Glutamatergic neuron (in vitro differentiated cells): ENCODE results near the gene ADH1B. TPM values are rescaled to one million over a fixed set of nuclear protein-coding genes. Genes with fewer than 3 reads are reported as not detected.
"Not testable (repeated sequence)": the region's sequence is repeated elsewhere in the genome, so short reads cannot be mapped to it uniquely, and the experiment has no call there.

Source experiments
- DNase-seq: peaks from one replicate; pipeline ENCODE4 v3.0.0; 2022
- H3K27ac Mint-ChIP-seq: one replicate; pipeline ENCODE4 v1.8.0; 2020; ENCODE audit warnings: mild to moderate bottlenecking, mixed read lengths, inconsistent platforms; ENCODE audit not compliant: unreplicated experiment
- H3K27me3 Mint-ChIP-seq: one replicate; pipeline ENCODE4 v1.8.0; 2020; ENCODE audit warnings: mild to moderate bottlenecking, moderate library complexity, mixed read lengths, inconsistent platforms; ENCODE audit not compliant: unreplicated experiment
- H3K36me3 Mint-ChIP-seq: one replicate; pipeline ENCODE4 v1.8.0; 2020; ENCODE audit warnings: mild to moderate bottlenecking, mixed read lengths, inconsistent platforms; ENCODE audit not compliant: unreplicated experiment
- H3K4me1 Mint-ChIP-seq: one replicate; pipeline ENCODE4 v1.8.0; 2020; ENCODE audit warnings: mild to moderate bottlenecking, low read depth, mixed read lengths, inconsistent platforms; ENCODE audit not compliant: unreplicated experiment
- H3K4me3 Mint-ChIP-seq: one replicate; pipeline ENCODE4 v1.8.0; 2020; ENCODE audit warnings: mild to moderate bottlenecking, mixed read lengths, inconsistent platforms; ENCODE audit not compliant: unreplicated experiment
- H3K9me3 Mint-ChIP-seq: one replicate; pipeline ENCODE4 v1.8.0; 2020; ENCODE audit warnings: mild to moderate bottlenecking, moderate library complexity, mixed read lengths, inconsistent platforms; ENCODE audit not compliant: unreplicated experiment
- long read RNA-seq: library from polyadenylated mRNA; unstranded; transcript quantifications from one replicate; pipeline ENCODE4 v2.0.0, GENCODE V29; 2020; ENCODE audit not compliant: unreplicated experiment
- total RNA-seq: library from RNA; stranded (reverse); fragmentation: NEBNext Ultra II Directional; extraction: Animal tissue kit (Norgen Biotek cat#: 25700); gene quantifications from one replicate; pipeline ENCODE4 v1.2.1, GENCODE V29; 2021; ENCODE audit not compliant: unreplicated experiment
- TF ChIP-seq, protein P1 (sequence below): fragments of 200-600 bp; sonication (generic); IDR thresholded peaks from one replicate; pipeline ENCODE4 v1.5.0; 2021; ENCODE audit not compliant: partially characterized antibody, unreplicated experiment

Gene ADH1B
- not detected for total RNA-seq
- long read RNA-seq: 0 reads

DNA sequence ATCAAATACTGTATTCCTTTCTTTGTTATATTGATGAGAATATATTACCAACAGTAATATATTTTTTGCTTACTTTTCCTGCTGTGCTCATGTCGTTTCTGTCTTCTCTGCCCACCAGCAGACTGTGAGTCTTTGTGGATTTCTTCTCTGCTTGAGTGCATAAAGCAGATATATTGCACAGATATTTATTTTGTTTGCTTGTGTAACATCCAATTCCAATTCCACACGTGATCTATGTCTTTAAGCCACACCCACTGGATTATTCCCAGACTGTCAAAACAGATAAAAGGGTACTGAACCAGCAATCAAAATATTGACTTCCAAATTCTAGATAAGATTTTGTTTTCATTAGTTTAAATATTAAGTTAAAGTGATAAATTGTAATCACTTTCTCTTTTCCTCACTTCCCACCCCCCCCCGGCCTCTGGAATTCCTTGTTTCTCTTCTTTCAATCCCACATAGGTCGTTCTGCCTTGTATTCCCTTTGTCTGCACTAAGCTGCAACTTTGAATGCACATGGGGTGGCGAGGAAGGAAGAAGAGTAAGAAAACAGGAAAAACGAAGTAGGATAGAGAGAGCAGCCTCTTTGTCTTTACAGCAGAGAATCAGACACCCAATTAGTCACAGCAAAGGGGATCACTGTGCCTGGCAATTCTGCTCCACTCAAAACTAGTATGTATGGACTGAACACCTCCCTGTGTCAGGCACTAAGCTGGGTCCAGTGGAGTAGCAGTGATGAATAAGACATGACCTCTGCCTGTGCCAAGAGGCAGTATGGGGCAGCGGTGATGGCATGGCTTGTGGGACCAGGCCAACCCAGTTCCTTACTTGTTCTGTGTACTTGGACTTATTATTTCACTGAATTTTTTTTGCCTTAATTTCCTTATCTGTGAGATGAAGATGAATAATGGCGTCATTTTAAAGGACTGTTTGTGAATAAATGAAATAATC, at the start of gene ADH1B:
TSS of gene ADH1B (minus strand) at position 161 of the 951 bp plus-strand sequence. CDS start at position 91, 70 bp downstream.
- no peaks in the 10 kb centered on the region for H3K9me3 Mint-ChIP-seq
- no peak for DNase-seq
- no peaks in the 10 kb centered on the region for H3K27me3 Mint-ChIP-seq
- no peaks in the 10 kb centered on the region for H3K4me1 Mint-ChIP-seq
- H3K27ac Mint-ChIP-seq: no peak within 1 kb of the TSS
- H3K4me3 Mint-ChIP-seq: no peak within 1 kb of the TSS
- TF ChIP-seq, protein P1, sequence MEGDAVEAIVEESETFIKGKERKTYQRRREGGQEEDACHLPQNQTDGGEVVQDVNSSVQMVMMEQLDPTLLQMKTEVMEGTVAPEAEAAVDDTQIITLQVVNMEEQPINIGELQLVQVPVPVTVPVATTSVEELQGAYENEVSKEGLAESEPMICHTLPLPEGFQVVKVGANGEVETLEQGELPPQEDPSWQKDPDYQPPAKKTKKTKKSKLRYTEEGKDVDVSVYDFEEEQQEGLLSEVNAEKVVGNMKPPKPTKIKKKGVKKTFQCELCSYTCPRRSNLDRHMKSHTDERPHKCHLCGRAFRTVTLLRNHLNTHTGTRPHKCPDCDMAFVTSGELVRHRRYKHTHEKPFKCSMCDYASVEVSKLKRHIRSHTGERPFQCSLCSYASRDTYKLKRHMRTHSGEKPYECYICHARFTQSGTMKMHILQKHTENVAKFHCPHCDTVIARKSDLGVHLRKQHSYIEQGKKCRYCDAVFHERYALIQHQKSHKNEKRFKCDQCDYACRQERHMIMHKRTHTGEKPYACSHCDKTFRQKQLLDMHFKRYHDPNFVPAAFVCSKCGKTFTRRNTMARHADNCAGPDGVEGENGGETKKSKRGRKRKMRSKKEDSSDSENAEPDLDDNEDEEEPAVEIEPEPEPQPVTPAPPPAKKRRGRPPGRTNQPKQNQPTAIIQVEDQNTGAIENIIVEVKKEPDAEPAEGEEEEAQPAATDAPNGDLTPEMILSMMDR: no peak
- H3K36me3 Mint-ChIP-seq: no peaks in the 10 kb centered on the region

DNA sequence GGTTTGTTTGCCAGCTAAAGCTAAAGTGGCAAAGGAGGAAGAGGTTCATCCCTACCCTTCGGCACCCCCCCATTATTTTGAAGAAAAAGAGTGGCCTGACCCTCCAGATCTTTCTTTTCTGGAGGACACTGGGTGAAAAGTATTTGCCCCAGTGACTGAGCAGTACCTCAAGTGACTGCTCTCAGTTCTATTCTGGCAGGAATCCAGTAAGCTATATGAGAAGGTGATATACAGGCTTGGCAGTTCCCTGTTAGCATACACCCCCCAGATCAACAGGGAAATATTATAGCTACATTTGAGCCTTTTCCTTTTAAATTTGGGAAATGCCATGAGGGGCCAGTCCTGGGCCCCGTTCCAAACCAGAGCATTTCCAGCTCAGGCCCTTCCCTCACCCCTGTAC, 46.6 kb upstream of the ADH1B start:
- not testable (repeated sequence) for H3K36me3 Mint-ChIP-seq, H3K4me1 Mint-ChIP-seq, H3K4me3 Mint-ChIP-seq, DNase-seq, H3K27ac Mint-ChIP-seq, H3K9me3 Mint-ChIP-seq, H3K27me3 Mint-ChIP-seq

DNA sequence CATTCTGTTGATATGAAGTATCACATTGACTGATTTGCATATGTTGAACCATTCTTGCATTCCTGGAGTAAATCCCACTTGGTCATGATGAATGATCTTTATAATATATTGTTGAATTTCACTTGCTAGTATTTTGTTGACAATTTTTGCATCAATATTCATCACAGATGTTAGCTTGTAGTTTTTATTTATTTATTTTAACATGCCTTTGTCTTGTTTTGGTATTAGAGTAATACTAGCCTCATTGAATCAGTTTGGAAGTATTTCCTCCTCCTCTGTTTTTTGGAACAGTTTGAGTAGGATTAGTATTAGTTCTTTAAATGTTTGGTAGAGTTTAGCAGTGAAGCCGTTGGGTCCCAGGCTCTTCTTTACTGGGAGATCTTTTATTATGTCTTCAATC, 45.3 kb upstream of the ADH1B start:
- H3K27me3 Mint-ChIP-seq: no peaks in the 10 kb centered on the region
- H3K9me3 Mint-ChIP-seq: no peaks in the 10 kb centered on the region
- DNase-seq: no peak
- TF ChIP-seq, protein P1: no peak
- H3K4me1 Mint-ChIP-seq: no peaks in the 10 kb centered on the region
- no peaks in the 10 kb centered on the region for H3K36me3 Mint-ChIP-seq
- H3K27ac Mint-ChIP-seq: no peak overlapping the region
- no peak overlapping the region for H3K4me3 Mint-ChIP-seq

DNA sequence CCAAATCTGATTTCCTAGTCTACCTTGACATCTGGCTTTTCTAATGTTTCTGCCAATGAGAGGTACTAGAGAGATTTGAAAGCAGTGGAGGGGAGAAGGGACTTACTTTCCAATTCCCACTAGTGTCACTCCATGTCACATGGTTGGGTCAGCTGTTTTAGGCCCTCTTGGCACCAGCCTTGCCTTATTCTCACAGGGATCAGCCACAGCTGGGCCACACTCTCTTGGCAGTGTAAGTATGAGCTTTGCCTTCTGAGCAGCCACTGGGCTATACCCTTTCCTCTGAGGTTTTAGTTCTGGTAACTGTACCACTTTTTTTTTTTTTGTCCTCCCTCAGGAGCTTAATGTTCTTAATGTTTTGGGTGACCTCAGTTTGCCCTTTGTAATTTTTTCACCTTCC, 41.6 kb upstream of the ADH1B start:
- no peak overlapping the region for H3K27ac Mint-ChIP-seq
- H3K27me3 Mint-ChIP-seq: peaks cover 3% of the 10 kb centered on the region
- H3K9me3 Mint-ChIP-seq: peaks cover 3% of the 10 kb centered on the region
- H3K4me1 Mint-ChIP-seq: no peaks in the 10 kb centered on the region
- no peak for DNase-seq
- no peaks in the 10 kb centered on the region for H3K36me3 Mint-ChIP-seq
- no peak overlapping the region for H3K4me3 Mint-ChIP-seq
- TF ChIP-seq, protein P1: no peak

DNA sequence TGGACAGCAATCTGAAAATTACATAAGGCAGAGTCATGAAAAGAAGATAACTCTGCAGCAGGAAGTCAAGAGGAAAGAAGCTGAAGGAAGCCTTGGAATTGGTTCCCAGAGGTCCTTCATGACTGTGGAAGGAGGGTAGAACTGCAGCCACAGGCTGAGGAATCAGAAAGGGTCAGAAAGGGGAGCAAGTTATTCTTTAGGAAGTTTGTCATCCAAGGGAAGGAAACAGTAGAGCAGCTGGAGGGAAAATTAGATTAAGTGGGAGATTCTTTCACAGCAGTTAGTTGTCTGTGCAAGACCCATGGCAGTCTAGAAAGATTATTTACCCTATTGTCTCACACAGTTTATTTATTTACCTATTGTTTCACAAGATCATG, 40.7 kb upstream of the ADH1B start:
- TF ChIP-seq, protein P1: no peak
- no peaks in the 10 kb centered on the region for H3K36me3 Mint-ChIP-seq
- no peaks in the 10 kb centered on the region for H3K4me1 Mint-ChIP-seq
- DNase-seq: no peak
- H3K9me3 Mint-ChIP-seq: peaks cover 3% of the 10 kb centered on the region
- peaks cover 3% of the 10 kb centered on the region for H3K27me3 Mint-ChIP-seq
- H3K27ac Mint-ChIP-seq: no peak overlapping the region
- no peak overlapping the region for H3K4me3 Mint-ChIP-seq
